Type B pancreatic cell (in vitro differentiated cells): ENCODE measurements around the gene HPSE2. TPM values are rescaled to one million over a fixed set of nuclear protein-coding genes. Genes with fewer than 3 reads are reported as not detected.
"Not testable (repeated sequence)": the region's sequence is repeated elsewhere in the genome, so short reads cannot be mapped to it uniquely, and the experiment has no call there.

Source experiments
- DNase-seq: peaks from one replicate; pipeline ENCODE4 v3.0.0; 2021; ENCODE audit warnings: mixed read lengths; ENCODE audit not compliant: unreplicated experiment; ENCODE audit errors: extremely low spot score
- H3K27ac Mint-ChIP-seq: 2 replicates; pipeline ENCODE4 v1.8.0; 2021; ENCODE audit warnings: mild to moderate bottlenecking, mixed read lengths
- H3K27me3 Mint-ChIP-seq: 2 replicates; pipeline ENCODE4 v1.8.0; 2021; ENCODE audit warnings: mixed read lengths
- H3K36me3 Mint-ChIP-seq: 2 replicates; pipeline ENCODE4 v1.8.0; 2021; ENCODE audit warnings: mixed read lengths
- H3K4me1 Mint-ChIP-seq: one replicate; pipeline ENCODE4 v1.8.0; 2021; ENCODE audit warnings: mixed read lengths; ENCODE audit not compliant: unreplicated experiment
- H3K4me3 Mint-ChIP-seq: 2 replicates; pipeline ENCODE4 v1.8.0; 2021; ENCODE audit warnings: mild to moderate bottlenecking, mixed read lengths
- H3K9me3 Mint-ChIP-seq: 2 replicates; pipeline ENCODE4 v1.8.0; 2021; ENCODE audit warnings: mixed read lengths
- CTCF ChIP-seq: fragments of 200-600 bp; sonication (generic); conservative IDR thresholded peaks from 2 replicates; pipeline ENCODE4 v1.5.0; 2021; ENCODE audit warnings: antibody characterized with exemption, mild to moderate bottlenecking
- total RNA-seq: library from RNA; stranded (reverse); gene quantifications from 2 replicates; pipeline ENCODE4 v1.2.1, GENCODE V29; 2021; ENCODE audit warnings: low replicate concordance

The HPSE2 gene
- total RNA-seq, 1 donor from 2014 or later, result 19.8 TPM

GRCh38 chr10:98556061-98556460 lies 679.6 kb downstream of the HPSE2 start:
- no peak overlapping the region for H3K4me3 Mint-ChIP-seq
- no peaks in the 10 kb centered on the region for H3K9me3 Mint-ChIP-seq
- no peak for DNase-seq
- peaks cover 14% of the 10 kb centered on the region for H3K4me1 Mint-ChIP-seq
- no peaks in the 10 kb centered on the region for H3K27me3 Mint-ChIP-seq
- no peaks in the 10 kb centered on the region for H3K36me3 Mint-ChIP-seq
- H3K27ac Mint-ChIP-seq, result no peak overlapping the region
- TF ChIP-seq CTCF, result no peak

GRCh38 chr10:98555021-98555619 lies 680.5 kb downstream of the HPSE2 start:
- Mint-ChIP-seq H3K27me3 (no peaks in the 10 kb centered on the region), H3K36me3 (no peaks in the 10 kb centered on the region), H3K9me3 (no peaks in the 10 kb centered on the region), H3K4me3 (no peak overlapping the region), H3K4me1 (peaks cover 15% of the 10 kb centered on the region), H3K27ac (no peak overlapping the region)
- no peak for TF ChIP-seq CTCF
- no peak for DNase-seq

- not testable (repeated sequence) for H3K4me1 Mint-ChIP-seq, DNase-seq, H3K36me3 Mint-ChIP-seq, H3K27me3 Mint-ChIP-seq, H3K9me3 Mint-ChIP-seq, H3K4me3 Mint-ChIP-seq, H3K27ac Mint-ChIP-seq
Observed at GRCh38 chr10:98541561-98541960, 694.1 kb downstream of the HPSE2 start.

GRCh38 chr10:98539578-98539977 lies 696.1 kb downstream of the HPSE2 start:
- DNase-seq, result no peak
- peaks cover 3% of the 10 kb centered on the region for H3K27me3 Mint-ChIP-seq
- H3K4me1 Mint-ChIP-seq, result peaks cover 10% of the 10 kb centered on the region
- no peak overlapping the region for H3K27ac Mint-ChIP-seq
- H3K9me3 Mint-ChIP-seq, result no peaks in the 10 kb centered on the region
- no peaks in the 10 kb centered on the region for H3K36me3 Mint-ChIP-seq
- no peak overlapping the region for H3K4me3 Mint-ChIP-seq
- no peak for TF ChIP-seq CTCF

- no peak for DNase-seq
- Mint-ChIP-seq H3K9me3 (no peaks in the 10 kb centered on the region), H3K27me3 (peaks cover 3% of the 10 kb centered on the region), H3K4me3 (no peak overlapping the region), H3K27ac (no peak overlapping the region), H3K4me1 (peaks cover 10% of the 10 kb centered on the region), H3K36me3 (no peaks in the 10 kb centered on the region)
- no peak for TF ChIP-seq CTCF
Observed at GRCh38 chr10:98538472-98538871, 697.2 kb downstream of the HPSE2 start.

GRCh38 chr10:98536551-98536950 lies 699.1 kb downstream of the HPSE2 start:
- Mint-ChIP-seq H3K9me3 (no peaks in the 10 kb centered on the region), H3K4me1 (peaks cover 10% of the 10 kb centered on the region), H3K27ac (no peak overlapping the region), H3K4me3 (no peak overlapping the region), H3K36me3 (no peaks in the 10 kb centered on the region), H3K27me3 (peaks cover 3% of the 10 kb centered on the region)
- DNase-seq, result no peak
- no peak for TF ChIP-seq CTCF
